ENCODE results near the gene MTG1. TPM values are rescaled to one million over a fixed set of nuclear protein-coding genes. Genes with fewer than 3 reads are reported as not detected.

Gene MTG1, protein sequence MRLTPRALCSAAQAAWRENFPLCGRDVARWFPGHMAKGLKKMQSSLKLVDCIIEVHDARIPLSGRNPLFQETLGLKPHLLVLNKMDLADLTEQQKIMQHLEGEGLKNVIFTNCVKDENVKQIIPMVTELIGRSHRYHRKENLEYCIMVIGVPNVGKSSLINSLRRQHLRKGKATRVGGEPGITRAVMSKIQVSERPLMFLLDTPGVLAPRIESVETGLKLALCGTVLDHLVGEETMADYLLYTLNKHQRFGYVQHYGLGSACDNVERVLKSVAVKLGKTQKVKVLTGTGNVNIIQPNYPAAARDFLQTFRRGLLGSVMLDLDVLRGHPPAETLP
- 22.9 and 26.1 TPM in 2 replicates for total RNA-seq

DNA sequence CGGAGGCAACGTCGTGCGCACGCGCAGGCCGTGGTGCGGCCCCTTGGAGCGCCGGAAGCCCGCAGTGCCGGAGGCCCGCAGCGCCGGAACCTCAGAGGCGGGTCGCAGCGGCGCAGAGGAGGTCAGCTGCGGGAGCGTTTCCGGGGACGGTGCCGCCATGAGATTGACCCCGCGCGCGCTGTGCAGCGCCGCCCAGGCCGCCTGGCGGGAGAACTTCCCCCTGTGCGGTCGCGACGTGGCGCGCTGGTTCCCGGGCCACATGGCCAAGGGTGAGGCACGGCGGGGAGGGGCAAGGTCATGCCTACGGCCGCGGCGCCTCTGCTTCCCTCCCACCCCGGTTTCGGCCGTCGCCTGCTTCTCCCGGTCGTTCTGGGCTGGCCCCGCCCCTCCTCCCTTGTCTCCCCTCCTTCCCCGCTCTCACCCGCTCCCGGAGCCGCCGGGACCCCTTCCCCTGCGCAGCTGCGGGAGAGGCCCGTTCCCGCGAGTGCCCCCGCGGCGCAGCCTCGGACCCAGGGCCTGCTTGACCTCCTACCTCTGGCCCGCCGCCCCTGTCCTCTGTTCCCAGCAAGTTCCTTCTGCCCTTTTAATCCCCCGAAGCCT, at the start of gene MTG1:
Gene MTG1, plus strand, starts transcription at position 94 of the 600 bp plus-strand sequence. Its CDS starts 64 bp downstream, at position 158.

DNA sequence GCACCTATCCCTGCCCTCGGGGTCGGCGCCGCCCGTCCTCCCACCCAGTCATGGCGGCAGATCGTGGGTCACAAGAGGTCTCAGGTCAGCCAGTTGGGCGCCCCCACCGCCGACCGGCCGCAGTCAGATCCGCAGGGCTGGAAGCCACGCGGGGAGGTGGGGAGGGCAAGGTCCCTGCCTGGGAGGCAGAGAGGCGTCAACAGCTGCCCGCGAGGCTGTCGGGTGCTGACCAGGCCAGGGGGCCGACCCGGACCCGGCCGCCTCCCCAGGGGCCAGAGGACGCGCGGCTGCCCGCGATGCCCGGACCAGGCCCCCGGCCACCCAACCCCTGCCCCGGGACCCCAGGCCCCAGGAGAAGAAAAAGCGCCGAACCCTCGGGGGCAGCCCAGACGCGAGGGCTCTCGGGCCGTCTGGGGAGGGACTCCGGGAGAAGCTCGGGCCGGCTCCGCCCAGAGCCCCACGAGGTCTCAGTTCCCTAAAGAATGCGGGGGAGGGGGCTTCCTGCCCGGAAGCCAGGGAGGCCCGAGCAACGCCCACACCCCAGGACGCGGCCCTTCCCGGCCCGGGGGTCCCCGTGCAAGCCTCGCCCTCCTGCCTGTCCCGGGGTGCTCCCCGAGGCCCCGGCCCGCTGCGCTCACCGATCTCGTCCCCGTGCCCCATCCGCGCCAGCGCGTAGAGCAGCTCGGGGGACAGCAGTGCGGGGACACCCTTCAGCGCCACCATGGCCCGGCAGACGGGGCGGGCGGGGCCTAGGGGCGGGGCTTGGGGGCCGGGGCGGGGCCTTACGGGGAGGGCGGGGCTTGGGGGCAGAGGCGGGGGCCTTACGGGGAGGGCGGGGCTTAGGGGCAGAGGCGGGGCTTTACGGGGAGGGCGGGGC, 36.4 kb upstream of the MTG1 start, which contains the start of gene FUOM:
Gene FUOM, minus strand, starts transcription at position 735 of the 877 bp plus-strand sequence. Its CDS starts 12 bp downstream, at position 723.

DNA sequence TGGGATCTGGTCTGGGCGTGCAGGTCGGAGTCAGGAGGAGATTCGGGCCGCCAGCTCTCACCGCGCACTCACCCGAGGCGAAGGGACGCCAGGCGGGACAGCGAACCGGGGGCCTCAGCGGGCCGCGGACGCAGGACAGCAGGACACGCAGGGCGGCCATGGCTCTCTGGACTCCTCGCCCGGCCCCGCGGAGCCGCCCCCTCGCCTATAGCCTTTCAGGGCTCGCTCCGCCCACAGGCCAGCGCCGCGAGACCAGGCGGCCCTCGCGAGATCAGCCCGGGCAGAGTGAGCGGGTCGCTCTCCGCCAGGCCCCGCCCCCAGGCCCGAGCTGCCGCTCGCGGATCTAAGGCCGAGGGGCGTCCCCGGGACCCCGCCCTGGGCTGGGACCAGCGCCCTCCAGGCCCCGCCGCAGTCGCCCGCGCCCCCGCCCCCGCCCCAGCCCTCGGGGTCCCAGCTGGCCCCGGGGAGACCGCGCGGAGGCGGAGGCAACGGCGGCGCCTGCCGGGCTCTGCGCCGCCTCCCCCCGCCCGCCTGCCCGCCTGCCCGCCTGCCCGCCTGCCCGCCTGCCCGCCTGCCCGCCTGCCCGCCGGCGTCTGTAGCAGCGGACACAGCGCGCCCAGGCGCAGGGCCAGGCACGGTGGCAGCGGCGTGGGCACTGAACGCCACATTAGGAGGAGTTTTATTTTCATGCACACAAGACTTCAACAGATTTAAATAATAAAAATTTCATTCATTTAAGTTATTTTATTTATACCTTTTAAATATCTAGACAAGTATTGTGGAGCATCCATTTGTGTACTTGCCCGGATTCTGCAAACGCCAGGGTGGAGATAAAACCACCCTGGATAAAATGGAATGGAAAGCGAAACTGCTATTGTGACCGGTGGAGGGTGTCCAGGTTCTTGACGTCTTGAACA, 20.5 kb upstream of the MTG1 start, which contains the start of gene ECHS1:
Gene ECHS1, minus strand, starts transcription at position 181 of the 917 bp plus-strand sequence. Its CDS starts 21 bp downstream, at position 160.

DNA sequence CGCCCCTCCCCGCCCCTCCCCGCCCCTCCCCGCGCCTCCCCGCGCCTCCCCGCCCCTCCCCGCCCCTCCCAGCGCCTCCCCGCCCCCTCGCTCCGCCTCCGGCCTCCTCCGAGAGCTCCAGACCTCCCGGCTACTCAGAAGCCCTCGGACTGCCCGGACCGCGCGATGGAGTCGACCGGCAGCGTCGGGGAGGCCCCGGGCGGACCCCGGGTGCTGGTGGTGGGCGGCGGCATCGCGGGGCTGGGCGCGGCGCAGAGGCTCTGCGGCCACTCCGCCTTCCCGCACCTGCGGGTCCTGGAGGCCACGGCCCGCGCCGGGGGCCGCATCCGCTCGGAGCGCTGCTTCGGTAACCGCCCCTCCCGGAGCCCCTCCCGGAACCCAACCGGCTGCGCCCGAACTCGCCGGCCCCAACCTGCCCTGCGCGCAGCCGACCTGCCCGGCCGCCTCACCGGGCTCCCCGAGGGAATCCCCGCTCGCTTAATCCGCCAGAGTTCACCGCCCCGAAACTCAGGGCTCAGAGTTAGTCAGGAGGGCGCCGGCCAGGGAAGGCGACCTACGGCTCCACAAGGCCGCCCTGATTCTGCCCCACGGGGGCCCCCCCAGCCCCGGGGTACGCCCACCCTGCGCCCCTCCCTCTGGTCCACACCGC, 14.7 kb upstream of the MTG1 start, which contains the start of gene PAOX:
Gene PAOX, plus strand, starts transcription at position 111 of the 649 bp plus-strand sequence. Its CDS starts 55 bp downstream, at position 166.

DNA sequence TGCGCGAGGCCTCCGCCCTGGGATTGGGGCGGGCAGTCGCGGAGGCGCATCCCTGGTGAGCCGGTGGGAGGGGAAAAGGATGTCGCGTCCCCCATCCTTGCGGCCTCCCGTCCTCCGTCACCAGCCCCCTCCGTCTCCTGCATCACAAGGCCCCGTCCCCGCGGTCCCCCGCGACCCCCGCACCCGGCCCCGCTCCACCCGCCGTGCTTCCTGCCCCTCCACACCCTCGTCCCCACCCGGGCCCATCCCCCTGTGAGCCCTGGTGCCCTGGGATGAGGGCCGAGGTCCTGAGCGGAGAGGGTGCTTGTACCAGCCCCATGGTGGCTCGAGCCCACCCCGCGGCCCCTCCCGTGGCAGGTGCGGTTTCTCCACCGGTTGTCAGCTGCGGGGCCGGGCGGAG, 30.6 kb downstream of the MTG1 start, which contains the start of gene SPRN:
Gene SPRN, minus strand, starts transcription at position 25 of the 400 bp plus-strand sequence. CDS start 944 bp downstream, outside the sequence.

DNA sequence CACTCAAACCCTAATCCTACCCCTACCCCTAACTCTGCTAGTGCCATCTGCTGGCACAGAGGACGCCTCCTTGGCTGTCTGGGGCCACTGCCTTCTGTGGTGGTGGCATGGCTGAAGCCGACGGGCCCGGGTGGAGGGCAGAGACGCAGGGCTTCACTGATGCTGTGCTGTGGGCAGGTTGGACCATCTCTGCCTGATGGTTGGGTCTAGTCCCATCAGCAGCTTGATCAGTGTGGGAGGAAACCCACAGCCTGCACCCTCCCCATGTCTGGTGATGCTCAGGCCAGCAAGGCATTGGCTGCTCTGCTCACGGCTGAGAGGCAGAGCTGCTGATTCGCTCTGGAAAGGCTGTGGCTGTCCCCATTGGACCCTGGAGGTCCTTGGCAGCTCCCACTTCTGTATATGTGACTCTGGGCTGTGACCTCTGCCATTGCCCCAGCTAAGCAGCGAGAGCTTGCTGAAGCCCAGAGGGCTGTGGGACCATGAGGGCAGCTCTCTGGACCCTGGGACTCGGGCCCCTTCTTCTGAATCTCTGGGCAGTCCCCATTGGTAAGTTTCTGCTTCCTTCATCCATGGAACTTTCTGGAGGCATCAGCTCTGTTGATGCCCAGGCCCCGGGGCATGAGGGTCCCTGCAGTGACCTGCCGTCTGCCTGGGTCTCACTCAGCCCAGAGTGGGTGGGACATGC, 59.7 kb downstream of the MTG1 start, which contains the start of gene SCART1:
Gene SCART1, plus strand, starts transcription at position 430 of the 688 bp plus-strand sequence. Its CDS starts 53 bp downstream, at position 483.

Other genes starting within 250 kb of the MTG1 start
- 2.0 and 3.0 TPM in 2 replicates for gene KNDC1, start 233.9 kb upstream of the MTG1 start, total RNA-seq
- gene UTF1, start 163.9 kb upstream of the MTG1 start, total RNA-seq, result not detected in 2 replicates
- gene VENTX, start 156.3 kb upstream of the MTG1 start, total RNA-seq, result not detected in 2 replicates
- gene ADAM8, start 117.3 kb upstream of the MTG1 start, total RNA-seq, result 1.2 and 4.3 TPM in 2 replicates
- gene TUBGCP2, start 85.3 kb upstream of the MTG1 start, total RNA-seq, result 51.1 and 64.4 TPM in 2 replicates
- 14.1 and 16.0 TPM in 2 replicates for gene ZNF511, start 85.2 kb upstream of the MTG1 start, total RNA-seq
- gene CALY, start 57.3 kb upstream of the MTG1 start, total RNA-seq, result 0.23 and 0.30 TPM in 2 replicates
- not detected in 2 replicates for gene PRAP1, start 46.8 kb upstream of the MTG1 start, total RNA-seq
- gene FUOM, start 36.1 kb upstream of the MTG1 start, total RNA-seq, result 7.5 and 12.8 TPM in 2 replicates
- gene ECHS1, start 20.8 kb upstream of the MTG1 start, total RNA-seq, result 57.3 and 62.9 TPM in 2 replicates
- 5.4 and 5.6 TPM in 2 replicates for gene PAOX, start 14.9 kb upstream of the MTG1 start, total RNA-seq
- 0.59 and 1.6 TPM in 2 replicates for gene SPRN, start 30.5 kb downstream of the MTG1 start, total RNA-seq
- 1.5 and 2.7 TPM in 2 replicates for gene SCART1, start 59.8 kb downstream of the MTG1 start, total RNA-seq
- gene CYP2E1, start 133.2 kb downstream of the MTG1 start, total RNA-seq, result 0.60 and 0.89 TPM in 2 replicates
- gene SYCE1, start 171.4 kb downstream of the MTG1 start, total RNA-seq, result not detected in 2 replicates
- gene FRG2B, start 232.6 kb downstream of the MTG1 start, total RNA-seq, result not detected in 2 replicates

Data from smooth muscle cell of the umbilical artery (primary cell).